ENCODE results near the gene ODAD4. TPM values are rescaled to one million over a fixed set of nuclear protein-coding genes. Genes with fewer than 3 reads are reported as not detected.

Gene ODAD4
- polyA plus RNA-seq, 1 of the 3 experiments (the other 2 are of a cell fraction), result 1.1 TPM

GRCh38 chr17:41918314-41919164, 11.9 kb upstream of the ODAD4 start, which contains the start of gene ACLY (continued):
- TF ChIP-seq MAX (IDR thresholded peaks at IDR 0.05; ENCODE audit: low read depth) (no peak), SMC3 (IDR thresholded peaks at IDR 0.05; ENCODE audit: low read depth, low read length) (no peak), FOXM1 (IDR thresholded peaks at IDR 0.05; ENCODE audit: low read depth) (no peak), TAF1 (IDR thresholded peaks at IDR 0.05; ENCODE audit: borderline replicate concordance, low read depth, low read length) (peak; percentile 75), REST (IDR thresholded peaks at IDR 0.05; ENCODE audit: low read depth, low read length) (no peak), PBX3 (IDR thresholded peaks at IDR 0.05) (no peak), JUND (IDR thresholded peaks at IDR 0.05) (no peak), POLR2AphosphoS5 (IDR thresholded peaks at IDR 0.05; ENCODE audit: low read depth, low read length) (peak; percentile 95), ZBTB33 (IDR thresholded peaks at IDR 0.05; ENCODE audit: borderline replicate concordance, low read depth) (no peak), IRF3 (IDR thresholded peaks at IDR 0.05; ENCODE audit: low read depth, low read length) (no peak), SIN3A (IDR thresholded peaks at IDR 0.05; ENCODE audit: borderline replicate concordance, low read depth, low read length) (0 out of 2 replicates have a peak, but pooled peaks have one; percentile 21), RXRA (IDR thresholded peaks at IDR 0.05; ENCODE audit: borderline replicate concordance, low read depth) (no peak), YY1 (IDR thresholded peaks at IDR 0.05; ENCODE audit: low read depth) (no peak), ELF1 (IDR thresholded peaks at IDR 0.05) (no peak; the same call in 1 of the 2 replicates), MXI1 (IDR thresholded peaks at IDR 0.05; ENCODE audit: low read depth, low read length) (peak; percentile 48; the same call in 1 of the 2 replicates), TEAD4 (IDR thresholded peaks at IDR 0.05; ENCODE audit: borderline replicate concordance, insufficient read depth) (no peak), FOSL2 (IDR thresholded peaks at IDR 0.05; ENCODE audit: borderline replicate concordance, low read depth) (no peak), MEF2A (IDR thresholded peaks at IDR 0.05; ENCODE audit: borderline replicate concordance, low read depth) (no peak)
